ENCODE results near the gene NAT10. TPM values are rescaled to one million over a fixed set of nuclear protein-coding genes. Genes with fewer than 3 reads are reported as not detected.

The NAT10 gene
- total RNA-seq, 4 donors from 2014 or later, result 19.9 to 27.5 (median 21.6) TPM

DNA sequence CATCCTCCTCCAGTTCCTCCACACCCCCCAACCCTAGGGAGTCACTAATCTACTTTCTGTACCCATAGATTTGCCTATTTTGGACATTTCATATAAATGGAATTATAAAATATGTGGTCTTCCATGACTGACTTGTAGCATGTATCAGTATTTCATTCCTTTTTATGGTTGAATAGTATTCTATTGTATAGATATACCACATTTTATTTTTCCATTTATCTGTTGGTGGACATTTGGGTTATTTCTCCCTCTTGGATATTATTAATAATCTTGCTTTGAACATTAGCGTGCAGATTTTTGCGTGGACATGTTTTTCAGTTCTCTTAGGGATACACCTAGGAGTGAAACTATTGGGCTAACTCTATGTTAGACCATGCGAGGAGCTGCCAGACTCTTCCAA is 23.4 kb downstream of the NAT10 start:
- Histone ChIP-seq H3K9me3 (no peaks in the 10 kb centered on the region), H3K4me3 (no peak overlapping the region), H3K27ac (no peak overlapping the region), H3K36me3 (peaks cover 11 to 100% of the 10 kb centered on the region in 2 donors), H3K27me3 (no peaks in the 10 kb centered on the region), H3K4me1 (no peaks in the 10 kb centered on the region)
- no peak for TF ChIP-seq POLR2AphosphoS5 (IDR thresholded peaks at IDR 0.05)
- no peak for TF ChIP-seq POLR2A (IDR thresholded peaks at IDR 0.05)
- TF ChIP-seq EP300 (IDR thresholded peaks at IDR 0.05), result no peak
- ATAC-seq, result no peak
- WGBS, 2 donors (ENCODE audit: low coverage in 1 of 2), result 93 to 98% methylated on average over 3 of the region's 3 CpGs

DNA sequence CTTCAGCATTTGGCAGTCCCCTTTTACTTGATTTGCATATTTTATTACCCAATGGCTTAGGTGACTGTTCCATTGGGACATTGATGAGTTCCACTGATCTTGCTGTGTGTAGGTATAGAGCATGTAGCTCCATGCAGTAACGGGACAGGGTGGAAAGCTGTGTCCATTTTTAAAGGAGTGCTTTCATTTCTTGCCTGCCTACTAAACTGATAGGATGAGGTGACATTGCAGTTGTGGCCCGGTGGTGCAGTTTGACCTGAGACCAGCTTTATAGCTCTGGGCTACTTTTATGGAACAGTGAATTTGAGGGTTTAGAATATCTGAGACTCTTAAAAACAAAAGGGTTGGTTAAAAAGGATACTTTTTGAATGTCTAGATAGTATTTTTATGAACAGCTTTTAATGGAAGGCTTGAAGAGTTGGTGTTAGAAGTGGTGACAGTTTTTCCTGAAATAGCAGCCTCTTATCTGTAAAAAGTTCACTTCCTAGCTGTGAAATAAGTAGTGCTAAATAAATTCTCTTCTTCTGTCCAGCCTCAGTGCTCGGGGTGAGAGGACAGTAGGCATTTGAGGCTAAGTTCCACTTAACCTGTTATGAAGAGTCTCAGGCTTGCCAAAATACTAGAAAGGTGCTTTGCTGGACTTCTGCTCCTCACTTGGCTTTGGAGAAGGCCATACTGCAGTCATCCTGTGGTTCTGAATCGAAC is 27.0 kb downstream of the NAT10 start:
- TF ChIP-seq POLR2AphosphoS5 (IDR thresholded peaks at IDR 0.05) (no peak), EP300 (IDR thresholded peaks at IDR 0.05) (no peak), POLR2A (IDR thresholded peaks at IDR 0.05) (no peak)
- TF ChIP-seq, protein P1, sequence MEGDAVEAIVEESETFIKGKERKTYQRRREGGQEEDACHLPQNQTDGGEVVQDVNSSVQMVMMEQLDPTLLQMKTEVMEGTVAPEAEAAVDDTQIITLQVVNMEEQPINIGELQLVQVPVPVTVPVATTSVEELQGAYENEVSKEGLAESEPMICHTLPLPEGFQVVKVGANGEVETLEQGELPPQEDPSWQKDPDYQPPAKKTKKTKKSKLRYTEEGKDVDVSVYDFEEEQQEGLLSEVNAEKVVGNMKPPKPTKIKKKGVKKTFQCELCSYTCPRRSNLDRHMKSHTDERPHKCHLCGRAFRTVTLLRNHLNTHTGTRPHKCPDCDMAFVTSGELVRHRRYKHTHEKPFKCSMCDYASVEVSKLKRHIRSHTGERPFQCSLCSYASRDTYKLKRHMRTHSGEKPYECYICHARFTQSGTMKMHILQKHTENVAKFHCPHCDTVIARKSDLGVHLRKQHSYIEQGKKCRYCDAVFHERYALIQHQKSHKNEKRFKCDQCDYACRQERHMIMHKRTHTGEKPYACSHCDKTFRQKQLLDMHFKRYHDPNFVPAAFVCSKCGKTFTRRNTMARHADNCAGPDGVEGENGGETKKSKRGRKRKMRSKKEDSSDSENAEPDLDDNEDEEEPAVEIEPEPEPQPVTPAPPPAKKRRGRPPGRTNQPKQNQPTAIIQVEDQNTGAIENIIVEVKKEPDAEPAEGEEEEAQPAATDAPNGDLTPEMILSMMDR (IDR thresholded peaks at IDR 0.05), result no peak
- no peak for ATAC-seq
- Histone ChIP-seq H3K9me3 (no peaks in the 10 kb centered on the region), H3K4me1 (no peaks in the 10 kb centered on the region), H3K4me3 (no peak overlapping the region), H3K36me3 (peaks cover 6 to 100% of the 10 kb centered on the region in 2 donors), H3K27ac (no peak overlapping the region), H3K27me3 (no peaks in the 10 kb centered on the region)
- WGBS, 2 donors (ENCODE audit: low coverage in 1 of 2), result 90 to 100% methylated on average over 2 to 4 of the region's 4 CpGs

DNA sequence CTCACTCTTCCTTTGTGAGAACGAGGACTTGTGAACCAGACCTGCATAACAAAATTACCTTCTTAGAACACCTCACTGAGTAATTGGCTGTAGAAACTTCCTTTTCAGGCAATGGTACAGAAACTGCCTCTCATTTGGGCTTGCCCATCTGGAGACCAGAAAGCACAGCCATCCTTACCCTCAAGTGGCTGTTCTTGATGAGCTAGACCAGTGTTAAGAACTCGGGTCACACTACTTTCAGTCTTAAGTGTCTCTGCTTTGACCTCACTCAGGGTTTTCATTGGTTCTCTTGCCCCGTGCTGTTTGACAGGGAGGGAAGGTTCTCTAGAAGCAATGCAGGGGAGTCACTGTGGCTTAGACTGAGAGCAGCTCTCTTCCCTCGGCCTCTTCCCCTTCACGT is 29.3 kb downstream of the NAT10 start:
- H3K36me3 ChIP-seq, result peaks cover 2 to 100% of the 10 kb centered on the region in 2 donors

DNA sequence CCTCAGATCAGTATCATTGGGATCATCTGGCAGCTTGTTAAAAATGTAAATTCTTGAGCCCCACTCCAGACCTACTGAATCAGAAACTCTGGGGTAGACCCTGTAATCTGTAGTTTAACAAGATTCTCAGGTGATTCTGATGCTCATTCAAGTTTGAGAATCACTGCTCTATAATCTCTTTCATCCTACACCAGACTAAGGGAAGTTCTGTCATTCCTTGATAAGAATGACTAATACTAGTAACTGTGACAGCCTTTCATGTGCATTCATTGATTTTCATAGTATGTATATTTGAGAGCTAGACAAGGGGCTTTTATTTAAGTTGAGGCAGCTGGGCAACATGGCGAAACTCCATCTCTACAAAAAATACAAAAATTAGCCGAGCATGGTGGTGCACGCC is 30.0 kb downstream of the NAT10 start:
- TF ChIP-seq EP300 (IDR thresholded peaks at IDR 0.05) (no peak), POLR2AphosphoS5 (IDR thresholded peaks at IDR 0.05) (no peak), POLR2A (IDR thresholded peaks at IDR 0.05) (no peak)
- TF ChIP-seq, protein P1 (IDR thresholded peaks at IDR 0.05), result no peak
- no peaks in the 10 kb centered on the region for H3K9me3 ChIP-seq
- no peak overlapping the region for H3K27ac ChIP-seq
- H3K27me3 ChIP-seq, result no peaks in the 10 kb centered on the region
- no peak for ATAC-seq
- peaks cover 2 to 100% of the 10 kb centered on the region in 2 donors for H3K36me3 ChIP-seq
- no peaks in the 10 kb centered on the region for H3K4me1 ChIP-seq
- WGBS, 2 donors (ENCODE audit: low coverage in 1 of 2), result 100% methylated on average over 1 of the region's 3 CpGs; no CpG with 5 or more reads in 1 of the 2 donors
- no peak overlapping the region for H3K4me3 ChIP-seq

More for the DNA sequence above, 29.3 kb downstream of the NAT10 start:
- no peaks in the 10 kb centered on the region for H3K9me3 ChIP-seq
- H3K27me3 ChIP-seq, result no peaks in the 10 kb centered on the region
- TF ChIP-seq POLR2AphosphoS5 (IDR thresholded peaks at IDR 0.05) (no peak), POLR2A (IDR thresholded peaks at IDR 0.05) (no peak), EP300 (IDR thresholded peaks at IDR 0.05) (no peak)
- TF ChIP-seq, protein P1 (IDR thresholded peaks at IDR 0.05), result no peak
- no peak overlapping the region for H3K27ac ChIP-seq
- no peak overlapping the region for H3K4me3 ChIP-seq
- ATAC-seq, result no peak
- WGBS, 2 donors (ENCODE audit: low coverage in 1 of 2), result 83 to 87% methylated on average over 4 of the region's 5 CpGs
- H3K4me1 ChIP-seq, result no peaks in the 10 kb centered on the region

DNA sequence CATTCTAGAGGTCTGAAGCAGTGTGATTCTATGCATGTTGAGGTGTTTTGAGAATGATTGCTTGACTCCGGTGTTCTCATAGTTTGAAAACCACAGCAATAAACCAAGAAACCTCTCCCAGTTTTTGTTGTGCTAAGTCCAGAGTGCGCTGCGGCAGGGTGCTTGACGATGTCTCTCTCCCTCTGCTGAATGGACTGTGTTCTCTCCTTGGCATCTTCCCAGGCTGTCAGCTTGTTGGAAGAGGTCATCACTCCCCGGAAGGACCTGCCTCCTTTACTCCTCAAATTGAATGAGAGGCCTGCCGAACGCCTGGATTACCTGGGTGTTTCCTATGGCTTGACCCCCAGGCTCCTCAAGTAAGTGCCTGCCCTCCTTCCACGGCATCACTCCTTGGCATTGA is 31.0 kb downstream of the NAT10 start:
- no peaks in the 10 kb centered on the region for H3K9me3 ChIP-seq
- ATAC-seq, result no peak
- H3K4me3 ChIP-seq, result no peak overlapping the region
- no peaks in the 10 kb centered on the region for H3K4me1 ChIP-seq
- no peaks in the 10 kb centered on the region for H3K27me3 ChIP-seq
- TF ChIP-seq EP300 (IDR thresholded peaks at IDR 0.05) (no peak), POLR2A (IDR thresholded peaks at IDR 0.05) (no peak)
- no peak overlapping the region for H3K27ac ChIP-seq
- peaks cover 2 to 100% of the 10 kb centered on the region in 2 donors for H3K36me3 ChIP-seq
- 77 to 90% methylated on average over 3 to 4 of the region's 8 CpGs for WGBS, 2 donors (ENCODE audit: low coverage in 1 of 2)

DNA sequence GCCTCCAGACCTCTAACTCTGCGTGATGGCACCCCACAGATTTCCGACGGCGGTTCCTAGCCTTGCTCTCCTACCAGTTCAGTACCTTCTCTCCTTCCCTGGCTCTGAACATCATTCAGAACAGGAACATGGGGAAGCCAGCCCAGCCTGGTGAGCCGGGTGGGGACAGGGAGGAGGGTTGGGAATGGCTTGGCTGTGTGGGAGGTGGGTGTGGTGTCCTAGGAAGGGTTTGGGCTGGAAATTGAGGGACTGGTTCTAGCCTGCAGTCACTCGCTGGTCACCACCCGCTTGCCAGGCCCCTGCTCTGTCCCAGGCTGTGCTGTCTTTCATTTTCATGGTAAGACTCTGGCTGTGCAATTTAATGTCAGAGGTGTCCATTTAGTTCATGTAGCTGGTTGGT is 33.9 kb downstream of the NAT10 start:
- Histone ChIP-seq H3K4me3 (no peak overlapping the region), H3K9me3 (no peaks in the 10 kb centered on the region), H3K27me3 (no peaks in the 10 kb centered on the region), H3K27ac (no peak overlapping the region), H3K4me1 (no peaks in the 10 kb centered on the region), H3K36me3 (peaks cover 2 to 100% of the 10 kb centered on the region in 2 donors)
- no peak for TF ChIP-seq POLR2AphosphoS5 (IDR thresholded peaks at IDR 0.05)
- TF ChIP-seq, protein P1 (IDR thresholded peaks at IDR 0.05), result no peak
- no peak for TF ChIP-seq EP300 (IDR thresholded peaks at IDR 0.05)
- no peak for TF ChIP-seq POLR2A (IDR thresholded peaks at IDR 0.05)
- WGBS, 2 donors (ENCODE audit: low coverage in 1 of 2), result 70 to 83% methylated on average over 2 of the region's 7 CpGs
- ATAC-seq, result no peak

Data from gastroesophageal sphincter (tissue), 4 donors.